GM21576 (cell line): ENCODE data around the gene SSBP3.
A peak's percentile ranks its signal among the peaks of the same experiment; 100 is the strongest.

ENCODE experiments used
- ATAC-seq: cut with Tn5 transposase; IDR thresholded peaks from one replicate; pipeline ENCODE4 v1.9.1; 2021; ENCODE audit warnings: mild to moderate bottlenecking, moderate library complexity; ENCODE audit not compliant: unreplicated experiment

SSBP3 gene

GRCh38 chr1:54291276-54292001 is 114.8 kb downstream of the SSBP3 start:
- ATAC-seq: no peak

- ATAC-seq: no peak
Observed at GRCh38 chr1:54290506-54291184, 115.5 kb downstream of the SSBP3 start.

- no peak for ATAC-seq
Observed at GRCh38 chr1:54289712-54290233, 116.4 kb downstream of the SSBP3 start.

- ATAC-seq: no peak
Observed at GRCh38 chr1:54287801-54288211, 118.4 kb downstream of the SSBP3 start.

GRCh38 chr1:54287176-54287650 is 119.0 kb downstream of the SSBP3 start:
- ATAC-seq: peak; percentile 57

- no peak for ATAC-seq
Observed at GRCh38 chr1:54285815-54286345, 120.3 kb downstream of the SSBP3 start.

- no peak for ATAC-seq
Observed at GRCh38 chr1:54284781-54285529, 121.2 kb downstream of the SSBP3 start.

GRCh38 chr1:54283635-54284385 is 122.4 kb downstream of the SSBP3 start:
- no peak for ATAC-seq

- ATAC-seq: no peak
Observed at GRCh38 chr1:54282101-54282847, 123.9 kb downstream of the SSBP3 start.

GRCh38 chr1:54280651-54281050 is 125.5 kb downstream of the SSBP3 start:
- ATAC-seq: no peak

GRCh38 chr1:54279457-54279856 is 126.7 kb downstream of the SSBP3 start:
- ATAC-seq: no peak

- ATAC-seq: no peak
Observed at GRCh38 chr1:54278941-54279422, 127.2 kb downstream of the SSBP3 start.

GRCh38 chr1:54277451-54278341 is 128.5 kb downstream of the SSBP3 start:
- ATAC-seq: peak; percentile 42

GRCh38 chr1:54276617-54277450 is 129.4 kb downstream of the SSBP3 start:
- no peak for ATAC-seq

- no peak for ATAC-seq
Observed at GRCh38 chr1:54275349-54275748, 130.8 kb downstream of the SSBP3 start.

GRCh38 chr1:54274881-54275280 is 131.3 kb downstream of the SSBP3 start:
- no peak for ATAC-seq

GRCh38 chr1:54274448-54274847 is 131.7 kb downstream of the SSBP3 start:
- ATAC-seq: no peak

- no peak for ATAC-seq
Observed at GRCh38 chr1:54273795-54274163, 132.4 kb downstream of the SSBP3 start.
